H1 (cell line): ENCODE results near the gene PTGES2. TPM values are rescaled to one million over a fixed set of nuclear protein-coding genes. Genes with fewer than 3 reads are reported as not detected.

ENCODE experiments used
- CTCF ChIA-PET: fragments of 300-600 bp; sonication (Branson Sonifier 250); formaldehyde crosslinking; loops from one replicate; lab custom pipeline; 2021; ENCODE audit not compliant: partially characterized antibody; lab: Charles Lee
- POLR2A ChIA-PET: fragments of 300-600 bp; sonication (Branson Sonifier 250); formaldehyde crosslinking; loops from one replicate; lab custom pipeline; 2021; ENCODE audit warnings: inconsistent platforms; ENCODE audit not compliant: partially characterized antibody; lab: Charles Lee
- DNase-seq, 2 experiments: peaks; one replicate each; pipeline versions ENCODE4 v3.0.0 to v3.0.0-alpha.2; 2010 to 2022; ENCODE audit warnings: low spot score in 2 of 2, low read depth in 1 of 2, mixed read lengths in 1 of 2
- FAIRE-seq: peaks from 2 replicates; lab custom pipeline; 2011; peaks lifted over from hg19 to GRCh38; lab: Jason Lieb, UNC
- H2AFZ ChIP-seq: 2 replicates; pipeline ENCODE4 v1.8.1; 2012; ENCODE audit warnings: low read length, inconsistent platforms
- H2AK5ac ChIP-seq: 2 replicates; pipeline ENCODE4 v1.6.1; 2013; ENCODE audit warnings: low read depth, low read length
- H2BK120ac ChIP-seq: replicated peaks from 2 replicates; pipeline ENCODE3; 2013; ENCODE audit warnings: low read depth, low read length, inconsistent platforms
- H2BK12ac ChIP-seq: 2 replicates; pipeline ENCODE4 v1.6.1; 2013; ENCODE audit warnings: low read depth, low read length
- H2BK15ac ChIP-seq: 2 replicates; pipeline ENCODE4 v1.6.1; 2013; ENCODE audit warnings: low read length
- H2BK20ac ChIP-seq: 2 replicates; pipeline ENCODE4 v1.6.1; 2013; ENCODE audit warnings: low read length
- H2BK5ac ChIP-seq: 2 replicates; pipeline ENCODE4 v1.6.1; 2013; ENCODE audit warnings: low read depth, low read length
- H3K14ac ChIP-seq: 2 replicates; pipeline ENCODE4 v1.6.1; 2013; ENCODE audit warnings: inconsistent platforms; ENCODE audit not compliant: insufficient read length
- H3K18ac ChIP-seq: 2 replicates; pipeline ENCODE4 v1.6.1; 2013; ENCODE audit warnings: low read length; ENCODE audit errors: extremely low read depth
- H3K23ac ChIP-seq: 2 replicates; pipeline ENCODE4 v1.6.1; 2013; ENCODE audit warnings: inconsistent platforms; ENCODE audit not compliant: insufficient read length
- H3K23me2 ChIP-seq: 2 replicates; pipeline ENCODE4 v1.6.1; 2013; ENCODE audit warnings: low read depth, low read length
- H3K27ac ChIP-seq: 2 replicates; pipeline ENCODE4 v1.6.1; 2011; ENCODE audit warnings: low read depth, low read length, inconsistent platforms
- H3K27me3 ChIP-seq, 4 experiments: replicated peaks in 1 of 4; 1 replicate in 1 of 4; 2 replicates in 3 of 4; pipeline versions ENCODE4 v1.6.1 to v1.8.1; 2011 to 2013; ENCODE audit warnings: low read length in 3 of 4, mild to moderate bottlenecking in 3 of 4, inconsistent platforms in 2 of 4, mixed read lengths in 2 of 4, moderate library complexity in 1 of 4; ENCODE audit not compliant: control insufficient read depth in 3 of 4, insufficient read depth in 3 of 4; ENCODE audit errors: extremely low read depth in 1 of 4
- H3K36me3 ChIP-seq, 4 experiments: 2 replicates each; pipeline versions ENCODE4 v1.6.1 to v1.8.1; 2011 to 2013; ENCODE audit warnings: mild to moderate bottlenecking in 4 of 4, low read length in 3 of 4, moderate library complexity in 2 of 4, control low read depth in 1 of 4, inconsistent platforms in 1 of 4; ENCODE audit not compliant: insufficient read depth in 4 of 4, control insufficient read depth in 2 of 4
- H3K4ac ChIP-seq: replicated peaks from 2 replicates; pipeline ENCODE3; 2013; ENCODE audit warnings: low read length, low read depth, mixed read lengths, inconsistent platforms; ENCODE audit not compliant: insufficient read length
- H3K4me1 ChIP-seq, 4 experiments: replicated peaks in 1 of 4; 1 replicate in 1 of 4; 2 replicates in 3 of 4; pipeline versions ENCODE4 v1.6.1 to v1.8.1; 2011 to 2013; ENCODE audit warnings: low read length in 3 of 4, inconsistent platforms in 2 of 4, mixed read lengths in 1 of 4; ENCODE audit not compliant: insufficient read depth in 4 of 4, control insufficient read depth in 3 of 4
- H3K4me2 ChIP-seq, 2 experiments: 2 replicates each; pipeline versions ENCODE4 v1.6.1 to v1.8.1; 2011 to 2013; ENCODE audit warnings: low read depth in 2 of 2, low read length in 2 of 2, control low read depth in 1 of 2, inconsistent platforms in 1 of 2, mild to moderate bottlenecking in 1 of 2; ENCODE audit not compliant: insufficient read depth in 1 of 2
- H3K4me3 ChIP-seq, 4 experiments: fragments of 200-600, 300-600 bp in 1 of 4; sonication (generic), shearing (Covaris generic), sonication (Bioruptor Twin) in 1 of 4; 2 replicates each; pipeline versions ENCODE4 v1.5.1 to v1.8.1; 2011 to 2016; ENCODE audit warnings: low read length in 4 of 4, low read depth in 3 of 4, control low read depth in 2 of 4, inconsistent platforms in 2 of 4, mild to moderate bottlenecking in 2 of 4, mixed read lengths in 1 of 4, moderate library complexity in 1 of 4; ENCODE audit not compliant: insufficient read depth in 2 of 4; ENCODE audit errors: extremely low read depth in 1 of 4
- H3K56ac ChIP-seq: replicated peaks from 2 replicates; pipeline ENCODE3; 2013; ENCODE audit warnings: low read depth, mild to moderate bottlenecking, mixed read lengths, low read length, inconsistent platforms; ENCODE audit not compliant: insufficient read length
- H3K79me1 ChIP-seq: 2 replicates; pipeline ENCODE4 v1.6.1; 2013; ENCODE audit warnings: low read depth, low read length, control low read depth
- H3K79me2 ChIP-seq, 2 experiments: 2 replicates each; pipeline versions ENCODE4 v1.6.1 to v1.8.1; 2012 to 2013; ENCODE audit warnings: low read length in 2 of 2, mild to moderate bottlenecking in 2 of 2, inconsistent platforms in 1 of 2; ENCODE audit not compliant: insufficient read depth in 2 of 2, control insufficient read depth in 1 of 2
- H3K9ac ChIP-seq, 4 experiments: replicated peaks in 1 of 4; 1 replicate in 1 of 4; 2 replicates in 3 of 4; pipeline versions ENCODE4 v1.6.1 to v1.8.1; 2011 to 2013; ENCODE audit warnings: low read depth in 3 of 4, low read length in 3 of 4, control low read depth in 2 of 4, mild to moderate bottlenecking in 2 of 4, moderate library complexity in 2 of 4, inconsistent platforms in 1 of 4; ENCODE audit errors: extremely low read depth in 1 of 4
- H3K9me3 ChIP-seq, 2 experiments: 2 replicates each; pipeline versions ENCODE4 v1.6.1 to v1.8.1; 2012 to 2013; ENCODE audit warnings: mild to moderate bottlenecking in 2 of 2, moderate library complexity in 2 of 2, control low read depth in 1 of 2, inconsistent platforms in 1 of 2, low read depth in 1 of 2, low read length in 1 of 2, mixed read lengths in 1 of 2; ENCODE audit not compliant: insufficient read depth in 2 of 2
- H4K20me1 ChIP-seq, 2 experiments: replicated peaks in 1 of 2; 2 replicates each; pipeline versions ENCODE3 to v1.8.1; 2011 to 2013; ENCODE audit warnings: inconsistent platforms in 2 of 2, low read length in 2 of 2, mild to moderate bottlenecking in 1 of 2; ENCODE audit not compliant: insufficient read depth in 2 of 2, control insufficient read depth in 1 of 2
- H4K5ac ChIP-seq: 2 replicates; pipeline ENCODE4 v1.6.1; 2013; ENCODE audit warnings: low read length, low read depth, mixed read lengths, inconsistent platforms; ENCODE audit not compliant: insufficient read length
- H4K8ac ChIP-seq: 2 replicates; pipeline ENCODE4 v1.8.0; 2013; ENCODE audit warnings: mild to moderate bottlenecking, moderate library complexity, low read length, inconsistent platforms; ENCODE audit not compliant: insufficient read depth; ENCODE audit errors: extremely low read depth
- H4K91ac ChIP-seq: replicated peaks from 2 replicates; pipeline ENCODE3; 2013; ENCODE audit warnings: low read length, mixed read lengths, inconsistent platforms; ENCODE audit not compliant: insufficient read length
- CTBP2 ChIP-seq: IDR thresholded peaks from 2 replicates; pipeline ENCODE4 v1.7.0; 2011; ENCODE audit warnings: borderline replicate concordance, mild to moderate bottlenecking, moderate library complexity, mixed read lengths, low read length; ENCODE audit not compliant: insufficient read depth, insufficient read length
- E2F6 ChIP-seq: IDR thresholded peaks from 2 replicates; pipeline ENCODE4 v1.6.1; 2012; ENCODE audit warnings: inconsistent platforms
- EP300 ChIP-seq, 2 experiments: IDR thresholded peaks; 1 replicate in 1 of 2; 2 replicates in 1 of 2; pipeline ENCODE4 v1.6.1; 2011 to 2012; ENCODE audit warnings: low read depth in 2 of 2, low read length in 2 of 2, mild to moderate bottlenecking in 2 of 2, borderline replicate concordance in 1 of 2, inconsistent platforms in 1 of 2, moderate library complexity in 1 of 2
- GTF2F1 ChIP-seq: IDR thresholded peaks from 2 replicates; pipeline ENCODE4 v1.6.1; 2012; ENCODE audit warnings: low read depth, low read length, improper control_type of control experiment, borderline replicate concordance
- JUN ChIP-seq: IDR thresholded peaks from 2 replicates; pipeline ENCODE4 v1.6.1; 2011; ENCODE audit warnings: low read depth, mild to moderate bottlenecking, improper control_type of control experiment, low read length
- MAFK ChIP-seq: IDR thresholded peaks from 2 replicates; pipeline ENCODE4 v1.6.1; 2012; ENCODE audit warnings: low read depth, mild to moderate bottlenecking, improper control_type of control experiment, low read length
- RBBP5 ChIP-seq: IDR thresholded peaks from 2 replicates; pipeline ENCODE4 v1.7.1; 2012; ENCODE audit warnings: low read depth, mild to moderate bottlenecking, inconsistent platforms, low read length, moderate library complexity, borderline replicate concordance
- WGBS, 2 experiments: shearing (Covaris generic) in 1 of 2; methylation state at CpG; one replicate each; pipeline versions ENCODE4 v1.1.6 to v1.1.7; 2013 to 2015; ENCODE audit warnings: low lambda C conversion rate in 2 of 2, mixed read lengths in 2 of 2, inconsistent platforms in 1 of 2, low coverage in 1 of 2, missing lambda C conversion rate in 1 of 2; ENCODE audit not compliant: insufficient replicate concordance in 2 of 2, insufficient coverage in 1 of 2, insufficient read length in 1 of 2; ENCODE audit errors: extremely low coverage in 1 of 2, missing lambda C conversion rate in 1 of 2; 5-methylcytosine and 5-hydroxymethylcytosine counted together
- polyA plus RNA-seq, 7 experiments: library from polyadenylated mRNA; depleted of rRNA in 3 of 7; stranded (reverse) in 5 of 7; unstranded in 2 of 7; fragments of >200 nt in 5 of 7; fragments of 200-250 nt in 2 of 7; gene quantifications; 1 replicate in 5 of 7; 2 replicates in 1 of 7; 4 replicates in 1 of 7; pipeline versions ENCODE4 v1.2.1 to v1.2.3, GENCODE V29; 2011 to 2013; ENCODE audit warnings: missing spikeins in 2 of 7, mixed read lengths in 2 of 7
- total RNA-seq: library from RNA; stranded (reverse); fragmentation: NEBNext Ultra II Directional; extraction: Animal tissue kit (Norgen Biotek cat#: 25700); gene quantifications from 2 replicates; pipeline ENCODE4 v1.2.1, GENCODE V29; 2021
- TF ChIP-seq, protein P1 (sequence below): IDR thresholded peaks from 2 replicates; pipeline ENCODE4 v1.6.1; 2011; ENCODE audit warnings: low read depth, mild to moderate bottlenecking, low read length; ENCODE audit not compliant: insufficient read depth
- TF ChIP-seq, protein P2 (sequence below), 3 experiments: IDR thresholded peaks; 1 replicate in 2 of 3; 2 replicates in 1 of 3; pipeline versions ENCODE4 v1.5.1 to v1.6.1; 2011; ENCODE audit warnings: low read length in 3 of 3, mild to moderate bottlenecking in 3 of 3, inconsistent platforms in 2 of 3, low read depth in 1 of 3, moderate library complexity in 1 of 3; ENCODE audit not compliant: insufficient read depth in 1 of 3; ENCODE audit errors: control extremely low read depth in 1 of 3

Gene PTGES2
- total and polyA plus RNA-seq, 2 of the 8 experiments (the other 6 are each of a cell fraction or from before 2014, with no cell fraction given): 80.7 to 81.2 TPM

DNA sequence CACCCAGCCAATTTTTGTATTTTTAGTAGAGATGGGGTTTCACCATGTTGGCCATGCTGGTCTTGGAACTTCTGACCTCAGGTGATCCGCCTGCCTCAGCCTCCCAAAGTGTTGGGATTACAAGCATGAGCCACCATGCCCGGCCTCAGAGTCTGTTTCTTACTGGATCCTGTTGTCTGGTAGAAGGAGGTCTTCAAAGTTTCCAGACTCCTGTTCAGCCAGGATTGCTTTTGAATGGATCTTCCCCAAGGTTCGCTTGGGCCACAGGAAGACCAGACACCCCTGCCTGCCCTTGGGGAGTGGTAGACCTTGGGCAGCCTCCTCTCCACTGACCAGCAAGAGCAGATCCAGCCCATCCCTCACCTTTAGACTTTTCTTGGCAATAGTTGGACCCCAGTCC is 14.1 kb upstream of the PTGES2 start:
- DNase-seq (no peak), FAIRE-seq (no peak)
- Histone ChIP-seq H2BK20ac (no peak overlapping the region), H3K79me1 (no peaks in the 10 kb centered on the region), H3K18ac (no peak overlapping the region), H3K14ac (no peak overlapping the region), H3K56ac (no peak overlapping the region), H3K4me3 (no peak overlapping the region), H3K23me2 (no peaks in the 10 kb centered on the region), H3K27ac (no peak overlapping the region), H3K27me3 (no peaks in the 10 kb centered on the region), H4K91ac (no peak overlapping the region), H3K36me3 (no peaks in the 10 kb centered on the region), H2AK5ac (no peak overlapping the region), H3K79me2 (no peaks in the 10 kb centered on the region), H3K4ac (no peak overlapping the region), H3K23ac (no peak overlapping the region), H4K20me1 (no peaks in the 10 kb centered on the region), H2BK15ac (no peak overlapping the region), H3K4me2 (no peak overlapping the region), H2BK120ac (no peak overlapping the region), H2BK5ac (no peak overlapping the region), H4K5ac (no peak overlapping the region), H3K9ac (no peak overlapping the region), H4K8ac (no peak overlapping the region), H2BK12ac (no peak overlapping the region), H3K9me3 (no peaks in the 10 kb centered on the region), H3K4me1 (no peaks in the 10 kb centered on the region), H2AFZ (no peak overlapping the region)
- ChIA-PET CTCF (interaction anchor here (0.6 to 2.7 kb wide), 3 partner anchors 9 to 40 kb away, joined by 3 to 14 read pairs (median 12); no protein-coding TSS in a partner anchor), POLR2A (interaction anchor here (1.4 to 1.5 kb wide), 2 partner anchors 9 to 21 kb away, joined by 3 read pairs; no protein-coding TSS in a partner anchor)
- 89% methylated on average over 3 of the region's 3 CpGs; no CpG with 5 or more reads in 1 of the 2 experiments for WGBS, 2 experiments
- no peak for TF ChIP-seq GTF2F1
- TF ChIP-seq RBBP5: no peak
- TF ChIP-seq, protein P1, sequence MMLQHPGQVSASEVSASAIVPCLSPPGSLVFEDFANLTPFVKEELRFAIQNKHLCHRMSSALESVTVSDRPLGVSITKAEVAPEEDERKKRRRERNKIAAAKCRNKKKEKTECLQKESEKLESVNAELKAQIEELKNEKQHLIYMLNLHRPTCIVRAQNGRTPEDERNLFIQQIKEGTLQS: no peak
- TF ChIP-seq MAFK: no peak
- TF ChIP-seq JUN: no peak
- no peak for TF ChIP-seq E2F6
- no peak for TF ChIP-seq EP300 (IDR thresholded peaks at IDR 0.05; ENCODE audit: borderline replicate concordance in 1 of 2, low read depth in 2 of 2, low read length in 2 of 2)
- no peak for TF ChIP-seq CTBP2
- TF ChIP-seq, protein P2, sequence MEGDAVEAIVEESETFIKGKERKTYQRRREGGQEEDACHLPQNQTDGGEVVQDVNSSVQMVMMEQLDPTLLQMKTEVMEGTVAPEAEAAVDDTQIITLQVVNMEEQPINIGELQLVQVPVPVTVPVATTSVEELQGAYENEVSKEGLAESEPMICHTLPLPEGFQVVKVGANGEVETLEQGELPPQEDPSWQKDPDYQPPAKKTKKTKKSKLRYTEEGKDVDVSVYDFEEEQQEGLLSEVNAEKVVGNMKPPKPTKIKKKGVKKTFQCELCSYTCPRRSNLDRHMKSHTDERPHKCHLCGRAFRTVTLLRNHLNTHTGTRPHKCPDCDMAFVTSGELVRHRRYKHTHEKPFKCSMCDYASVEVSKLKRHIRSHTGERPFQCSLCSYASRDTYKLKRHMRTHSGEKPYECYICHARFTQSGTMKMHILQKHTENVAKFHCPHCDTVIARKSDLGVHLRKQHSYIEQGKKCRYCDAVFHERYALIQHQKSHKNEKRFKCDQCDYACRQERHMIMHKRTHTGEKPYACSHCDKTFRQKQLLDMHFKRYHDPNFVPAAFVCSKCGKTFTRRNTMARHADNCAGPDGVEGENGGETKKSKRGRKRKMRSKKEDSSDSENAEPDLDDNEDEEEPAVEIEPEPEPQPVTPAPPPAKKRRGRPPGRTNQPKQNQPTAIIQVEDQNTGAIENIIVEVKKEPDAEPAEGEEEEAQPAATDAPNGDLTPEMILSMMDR (IDR thresholded peaks at IDR 0.05; ENCODE audit: control extremely low read depth in 1 of 3, insufficient read depth in 1 of 3, low read depth in 1 of 3, low read length in 3 of 3): no peak
